Naive thymus-derived CD8-positive, alpha-beta T cell (primary cell): ENCODE results near the gene FBXW10B. TPM values are rescaled to one million over a fixed set of nuclear protein-coding genes. Genes with fewer than 3 reads are reported as not detected.
A peak's percentile ranks its signal among the peaks of the same experiment; 100 is the strongest.
"Not testable (repeated sequence)": the region's sequence is repeated elsewhere in the genome, so short reads cannot be mapped to it uniquely, and the experiment has no call there.

Source experiments
- ATAC-seq, 2 donors: fragments of 150-1000 bp; cut with Tn5 transposase in 1 of 2; sonication (Bioruptor Pico), chemical (Tn5 transposase) in 1 of 2; 1 replicate in 1 of 2; 2 replicates in 1 of 2; pipeline ENCODE4 v1.10.0; 2021; ENCODE audit warnings: mild to moderate bottlenecking in 2 of 2, moderate library complexity in 2 of 2
- POLR2A ChIA-PET: fragments of 350-600 bp; sonication (Branson Sonifier 250); formaldehyde crosslinking; loops from one replicate; lab custom pipeline; 2021; ENCODE audit warnings: antibody characterized with exemption; lab: Charles Lee
- DNase-seq, 10 donors: peaks; one replicate each; pipeline versions ENCODE4 v3.0.0 to v3.0.0-alpha.2; 2020 to 2022
- H3K27ac Mint-ChIP-seq, 10 donors: one replicate each; pipeline ENCODE4 v1.8.0; 2020 to 2022; ENCODE audit warnings: mild to moderate bottlenecking in 10 of 10, mixed read lengths in 10 of 10, moderate library complexity in 4 of 10, inconsistent platforms in 1 of 10
- H3K27me3 Mint-ChIP-seq, 5 donors: one replicate each; pipeline ENCODE4 v1.8.0; 2021 to 2022; ENCODE audit warnings: mixed read lengths in 5 of 5
- H3K36me3 Mint-ChIP-seq, 3 donors: one replicate each; pipeline ENCODE4 v1.8.0; 2020 to 2022; ENCODE audit warnings: mixed read lengths in 3 of 3, mild to moderate bottlenecking in 2 of 3, inconsistent platforms in 1 of 3
- H3K4me1 Mint-ChIP-seq, 4 donors: one replicate each; pipeline ENCODE4 v1.8.0; 2021 to 2022; ENCODE audit warnings: mixed read lengths in 4 of 4
- H3K4me3 Mint-ChIP-seq, 10 donors: one replicate each; pipeline ENCODE4 v1.8.0; 2020 to 2022; ENCODE audit warnings: mild to moderate bottlenecking in 10 of 10, mixed read lengths in 10 of 10, moderate library complexity in 6 of 10, inconsistent platforms in 1 of 10
- H3K9me3 Mint-ChIP-seq, 9 donors: one replicate each; pipeline ENCODE4 v1.8.0; 2020 to 2022; ENCODE audit warnings: mixed read lengths in 9 of 9, mild to moderate bottlenecking in 3 of 9, inconsistent platforms in 1 of 9, moderate library complexity in 1 of 9
- polyA plus RNA-seq, 3 donors: library from polyadenylated mRNA; unstranded; fragments of 300-500 nt; fragmentation: Illumina TruSeq; gene quantifications; one replicate each; pipeline ENCODE4 v1.2.3, GENCODE V29; 2021
- total RNA-seq, 8 experiments: library from RNA in 2 of 8; stranded (reverse) in 2 of 8; gene quantifications; one replicate each; pipeline ENCODE4 v1.2.3 and lab custom pipeline; 2021 to 2026

Gene FBXW10B
- total and polyA plus RNA-seq, 5 experiments from 2014 or later, result 0.62 to 0.77 TPM; not detected in 3

- POLR2A ChIA-PET, H3K27me3 Mint-ChIP-seq, H3K36me3 Mint-ChIP-seq, ATAC-seq, H3K4me1 Mint-ChIP-seq, H3K9me3 Mint-ChIP-seq, H3K4me3 Mint-ChIP-seq, H3K27ac Mint-ChIP-seq, DNase-seq: not testable (repeated sequence)
Observed at GRCh38 chr17:15616828-15617227, 2.7 kb downstream of the FBXW10B start.

- H3K9me3 Mint-ChIP-seq, H3K27ac Mint-ChIP-seq, DNase-seq, H3K4me1 Mint-ChIP-seq, H3K36me3 Mint-ChIP-seq, H3K4me3 Mint-ChIP-seq, ATAC-seq, H3K27me3 Mint-ChIP-seq, POLR2A ChIA-PET: not testable (repeated sequence)
Observed at GRCh38 chr17:15615850-15616249, 3.7 kb downstream of the FBXW10B start.

- H3K36me3 Mint-ChIP-seq, H3K27me3 Mint-ChIP-seq, POLR2A ChIA-PET, DNase-seq, H3K4me1 Mint-ChIP-seq, H3K9me3 Mint-ChIP-seq, ATAC-seq, H3K27ac Mint-ChIP-seq, H3K4me3 Mint-ChIP-seq: not testable (repeated sequence)
Observed at GRCh38 chr17:15613111-15613510, 6.4 kb downstream of the FBXW10B start.

GRCh38 chr17:15592960-15593359 lies 26.5 kb downstream of the FBXW10B start:
- POLR2A ChIA-PET, ATAC-seq, H3K9me3 Mint-ChIP-seq, H3K27ac Mint-ChIP-seq, H3K36me3 Mint-ChIP-seq, DNase-seq, H3K4me3 Mint-ChIP-seq: not testable (repeated sequence)
- Mint-ChIP-seq H3K4me1 (peaks cover 10 to 33% (median 21%) of the 10 kb centered on the region in 4 donors), H3K27me3 (peaks cover 0 to 16% (median 3%) of the 10 kb centered on the region in 5 donors)

GRCh38 chr17:15591986-15592385 lies 27.5 kb downstream of the FBXW10B start:
- H3K4me1 Mint-ChIP-seq, result peaks cover 10 to 33% (median 21%) of the 10 kb centered on the region in 4 donors
- H3K4me3 Mint-ChIP-seq, result peak overlapping the region in 7 of 10 donors; percentile 3 to 52 (median 38)
- ATAC-seq, H3K9me3 Mint-ChIP-seq, H3K36me3 Mint-ChIP-seq, H3K27ac Mint-ChIP-seq, POLR2A ChIA-PET, DNase-seq: not testable (repeated sequence)
- H3K27me3 Mint-ChIP-seq, result peaks cover 0 to 16% (median 3%) of the 10 kb centered on the region in 5 donors

GRCh38 chr17:15590844-15591243 lies 28.7 kb downstream of the FBXW10B start:
- H3K4me3 Mint-ChIP-seq, result peak overlapping the region in 4 of 10 donors; percentile 24 to 69 (median 60)
- DNase-seq, ATAC-seq, H3K9me3 Mint-ChIP-seq, H3K36me3 Mint-ChIP-seq, POLR2A ChIA-PET: not testable (repeated sequence)
- peak overlapping the region in 1 of 10 donors; percentile 63 for H3K27ac Mint-ChIP-seq
- peaks cover 0 to 16% (median 3%) of the 10 kb centered on the region in 5 donors for H3K27me3 Mint-ChIP-seq
- H3K4me1 Mint-ChIP-seq, result peaks cover 10 to 35% (median 21%) of the 10 kb centered on the region in 4 donors

- H3K27ac Mint-ChIP-seq, H3K36me3 Mint-ChIP-seq, POLR2A ChIA-PET, H3K9me3 Mint-ChIP-seq: not testable (repeated sequence)
- ATAC-seq, result peak; percentile 61 to 67
- Mint-ChIP-seq H3K27me3 (peaks cover 0 to 16% (median 3%) of the 10 kb centered on the region in 5 donors), H3K4me3 (peak overlapping the region in 9 of 10 donors; percentile 32 to 73 (median 60)), H3K4me1 (peaks cover 10 to 35% (median 21%) of the 10 kb centered on the region in 4 donors)
- peak in 3 of 10 donors; percentile 13 to 17 (median 15) for DNase-seq
Observed at GRCh38 chr17:15589544-15590536, 29.7 kb downstream of the FBXW10B start.

GRCh38 chr17:15588017-15588416 lies 31.5 kb downstream of the FBXW10B start:
- ATAC-seq, DNase-seq, H3K36me3 Mint-ChIP-seq, H3K9me3 Mint-ChIP-seq, POLR2A ChIA-PET, H3K4me3 Mint-ChIP-seq: not testable (repeated sequence)
- Mint-ChIP-seq H3K27me3 (peaks cover 0 to 13% (median 3%) of the 10 kb centered on the region in 5 donors), H3K27ac (peak overlapping the region in 2 of 10 donors; percentile 17 to 31), H3K4me1 (peaks cover 10 to 32% (median 21%) of the 10 kb centered on the region in 4 donors)

GRCh38 chr17:15583313-15583712 lies 36.2 kb downstream of the FBXW10B start:
- H3K36me3 Mint-ChIP-seq, DNase-seq, POLR2A ChIA-PET, H3K4me3 Mint-ChIP-seq, H3K27ac Mint-ChIP-seq, H3K9me3 Mint-ChIP-seq, H3K4me1 Mint-ChIP-seq, ATAC-seq: not testable (repeated sequence)
- H3K27me3 Mint-ChIP-seq, result peaks cover 0 to 10% (median 0%) of the 10 kb centered on the region in 5 donors

- not testable (repeated sequence) for DNase-seq, ATAC-seq, H3K9me3 Mint-ChIP-seq, H3K27ac Mint-ChIP-seq, H3K27me3 Mint-ChIP-seq, H3K4me3 Mint-ChIP-seq, H3K36me3 Mint-ChIP-seq, H3K4me1 Mint-ChIP-seq
- POLR2A ChIA-PET, result interaction anchor here (0.7 kb wide), 1 partner anchor 16 kb away, joined by 4 read pairs; no protein-coding TSS in a partner anchor
Observed at GRCh38 chr17:15581462-15581861, 38.0 kb downstream of the FBXW10B start.

- DNase-seq, H3K27me3 Mint-ChIP-seq, ATAC-seq: not testable (repeated sequence)
Observed at GRCh38 chr17:15576848-15577247, 42.7 kb downstream of the FBXW10B start.

GRCh38 chr17:15574660-15575059 lies 44.8 kb downstream of the FBXW10B start:
- H3K4me3 Mint-ChIP-seq, H3K36me3 Mint-ChIP-seq, ATAC-seq, H3K9me3 Mint-ChIP-seq, H3K4me1 Mint-ChIP-seq, POLR2A ChIA-PET, H3K27ac Mint-ChIP-seq, DNase-seq: not testable (repeated sequence)
- peaks cover 6 to 13% (median 8%) of the 10 kb centered on the region in 5 donors for H3K27me3 Mint-ChIP-seq

More at GRCh38 chr17:15576848-15577247, 42.7 kb downstream of the FBXW10B start:
- H3K36me3 Mint-ChIP-seq, H3K4me3 Mint-ChIP-seq, H3K4me1 Mint-ChIP-seq, H3K27ac Mint-ChIP-seq, H3K9me3 Mint-ChIP-seq, POLR2A ChIA-PET: not testable (repeated sequence)

- H3K9me3 Mint-ChIP-seq, H3K36me3 Mint-ChIP-seq, H3K4me1 Mint-ChIP-seq, H3K4me3 Mint-ChIP-seq, DNase-seq, ATAC-seq, POLR2A ChIA-PET, H3K27ac Mint-ChIP-seq: not testable (repeated sequence)
- peaks cover 6 to 17% (median 8%) of the 10 kb centered on the region in 5 donors for H3K27me3 Mint-ChIP-seq
Observed at GRCh38 chr17:15573870-15574269, 45.6 kb downstream of the FBXW10B start.
